Raji (cell line): Measurements from ENCODE around the gene E2F4.
A peak's percentile ranks its signal among the peaks of the same experiment; 100 is the strongest.

Source experiments
- POLR2A ChIP-seq: IDR thresholded peaks from 2 replicates; pipeline ENCODE4 v1.6.1; 2011; ENCODE audit warnings: low read depth, low read length, control low read depth; ENCODE audit not compliant: insufficient read depth

Gene E2F4, protein sequence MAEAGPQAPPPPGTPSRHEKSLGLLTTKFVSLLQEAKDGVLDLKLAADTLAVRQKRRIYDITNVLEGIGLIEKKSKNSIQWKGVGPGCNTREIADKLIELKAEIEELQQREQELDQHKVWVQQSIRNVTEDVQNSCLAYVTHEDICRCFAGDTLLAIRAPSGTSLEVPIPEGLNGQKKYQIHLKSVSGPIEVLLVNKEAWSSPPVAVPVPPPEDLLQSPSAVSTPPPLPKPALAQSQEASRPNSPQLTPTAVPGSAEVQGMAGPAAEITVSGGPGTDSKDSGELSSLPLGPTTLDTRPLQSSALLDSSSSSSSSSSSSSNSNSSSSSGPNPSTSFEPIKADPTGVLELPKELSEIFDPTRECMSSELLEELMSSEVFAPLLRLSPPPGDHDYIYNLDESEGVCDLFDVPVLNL

DNA sequence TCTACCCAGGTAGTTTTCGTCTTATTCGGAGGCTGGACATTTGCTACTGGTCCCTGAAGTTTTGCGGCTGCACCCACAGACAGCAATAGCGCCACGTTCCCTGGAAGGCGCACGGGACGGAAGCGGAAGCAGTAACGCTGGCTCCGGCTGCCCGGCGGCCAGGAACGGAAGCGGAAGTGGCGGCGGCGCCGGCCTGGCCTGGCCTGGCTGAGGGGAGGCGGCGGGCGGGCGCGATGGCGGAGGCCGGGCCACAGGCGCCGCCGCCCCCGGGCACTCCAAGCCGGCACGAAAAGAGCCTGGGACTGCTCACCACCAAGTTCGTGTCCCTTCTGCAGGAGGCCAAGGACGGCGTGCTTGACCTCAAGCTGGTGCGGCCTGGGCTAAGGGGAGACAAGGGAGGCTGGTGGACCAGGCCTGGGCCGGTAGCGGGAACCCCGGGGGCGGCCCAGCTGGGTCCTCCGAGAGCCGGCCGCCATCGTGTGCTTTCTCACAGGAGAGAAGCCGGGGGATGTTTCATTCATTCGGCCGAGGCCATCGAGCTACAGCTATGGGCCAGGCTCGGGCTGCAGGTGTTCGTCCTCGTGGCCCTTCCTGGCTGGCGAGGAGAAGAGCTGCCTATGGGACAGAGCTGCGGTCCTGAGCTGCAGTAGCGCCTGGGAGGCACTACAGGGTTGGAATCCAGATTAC lies at the start of gene E2F4:
Gene E2F4 (plus strand): TSS at position 161 of the 687 bp plus-strand sequence. CDS start 73 bp downstream, at position 234.
- TF ChIP-seq POLR2A: peak; percentile 76

GRCh38 chr16:67142342-67142741 lies 49.6 kb upstream of the E2F4 start:
- no peak for TF ChIP-seq POLR2A

DNA sequence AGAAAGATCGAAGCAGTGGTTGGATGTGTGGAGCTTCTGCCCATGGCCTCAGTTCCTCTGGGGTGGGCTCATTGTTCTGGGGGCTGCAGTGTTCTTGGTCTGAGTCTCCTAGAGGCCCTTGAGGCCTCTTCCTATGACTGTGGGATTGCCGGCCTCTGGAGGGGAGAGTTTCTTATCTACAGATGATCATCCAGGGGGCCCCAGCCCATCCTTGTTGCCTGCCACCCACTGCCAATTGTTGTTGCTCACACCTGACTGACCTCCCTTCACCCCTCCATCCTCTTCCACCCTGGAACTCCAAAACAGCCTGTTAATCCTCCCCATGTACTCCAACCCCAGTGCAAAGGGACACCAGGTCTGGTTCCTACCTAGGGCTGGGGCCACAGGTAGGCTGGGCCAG lies 47.0 kb upstream of the E2F4 start:
- TF ChIP-seq POLR2A: no peak

DNA sequence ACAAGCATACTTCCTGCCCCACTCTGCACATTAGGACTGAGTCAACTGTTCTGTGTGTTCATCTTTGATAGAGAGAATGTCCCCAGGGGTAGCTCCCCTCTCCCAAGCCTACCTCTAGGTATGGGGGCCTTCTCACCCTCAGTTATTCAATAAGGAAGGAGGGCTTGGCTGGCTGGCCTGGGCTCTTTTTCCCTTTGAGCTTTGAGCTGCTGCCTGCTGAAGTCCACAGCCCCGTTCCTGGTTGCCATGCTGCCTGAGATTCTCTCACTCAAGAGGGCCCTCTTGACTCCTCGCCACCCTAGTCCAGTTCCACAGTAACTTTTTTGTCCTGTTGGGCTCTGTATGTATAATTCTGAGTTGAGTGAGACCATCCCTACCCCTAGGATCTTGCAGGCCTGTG lies 46.2 kb upstream of the E2F4 start:
- TF ChIP-seq POLR2A: no peak

GRCh38 chr16:67146523-67147357 lies 45.2 kb upstream of the E2F4 start:
- TF ChIP-seq POLR2A: no peak

DNA sequence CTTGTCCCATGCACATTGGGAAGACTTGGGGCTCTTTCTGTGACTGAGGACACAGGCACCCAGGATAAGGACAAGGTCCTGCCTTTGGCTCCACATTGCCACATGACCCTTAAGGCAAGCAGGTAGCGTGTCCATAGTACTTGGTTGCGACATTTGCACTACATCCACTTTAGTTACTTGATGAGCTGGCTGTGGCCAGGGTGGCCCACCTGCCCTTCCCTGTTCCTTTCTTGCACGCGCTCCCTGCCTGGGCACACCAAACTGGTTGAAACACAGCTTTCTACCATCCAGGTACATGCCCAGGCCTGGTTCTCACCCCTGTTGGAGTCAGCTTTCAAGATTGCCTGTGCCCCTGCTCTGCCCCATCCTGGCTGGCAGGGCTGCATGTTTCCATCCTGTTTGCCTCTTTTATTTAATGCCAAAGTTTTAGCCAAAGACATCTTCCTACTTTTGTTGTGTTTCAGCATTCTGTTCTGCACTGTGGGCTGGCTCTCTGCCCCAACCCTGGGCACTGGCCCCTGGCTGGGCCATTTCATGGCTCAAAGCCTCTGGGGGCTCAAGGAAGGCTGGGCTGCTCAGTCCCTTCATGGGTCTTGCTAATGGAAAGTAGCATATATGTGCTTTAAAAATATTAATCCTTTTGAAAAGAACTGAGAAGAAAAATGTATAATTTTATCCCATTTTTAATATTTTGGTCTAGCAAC lies 44.4 kb upstream of the E2F4 start:
- no peak for TF ChIP-seq POLR2A

GRCh38 chr16:67148221-67148620 lies 43.7 kb upstream of the E2F4 start:
- no peak for TF ChIP-seq POLR2A

GRCh38 chr16:67148656-67149275 lies 43.2 kb upstream of the E2F4 start:
- no peak for TF ChIP-seq POLR2A

- no peak for TF ChIP-seq POLR2A
Observed at GRCh38 chr16:67149276-67150046, 42.5 kb upstream of the E2F4 start.

DNA sequence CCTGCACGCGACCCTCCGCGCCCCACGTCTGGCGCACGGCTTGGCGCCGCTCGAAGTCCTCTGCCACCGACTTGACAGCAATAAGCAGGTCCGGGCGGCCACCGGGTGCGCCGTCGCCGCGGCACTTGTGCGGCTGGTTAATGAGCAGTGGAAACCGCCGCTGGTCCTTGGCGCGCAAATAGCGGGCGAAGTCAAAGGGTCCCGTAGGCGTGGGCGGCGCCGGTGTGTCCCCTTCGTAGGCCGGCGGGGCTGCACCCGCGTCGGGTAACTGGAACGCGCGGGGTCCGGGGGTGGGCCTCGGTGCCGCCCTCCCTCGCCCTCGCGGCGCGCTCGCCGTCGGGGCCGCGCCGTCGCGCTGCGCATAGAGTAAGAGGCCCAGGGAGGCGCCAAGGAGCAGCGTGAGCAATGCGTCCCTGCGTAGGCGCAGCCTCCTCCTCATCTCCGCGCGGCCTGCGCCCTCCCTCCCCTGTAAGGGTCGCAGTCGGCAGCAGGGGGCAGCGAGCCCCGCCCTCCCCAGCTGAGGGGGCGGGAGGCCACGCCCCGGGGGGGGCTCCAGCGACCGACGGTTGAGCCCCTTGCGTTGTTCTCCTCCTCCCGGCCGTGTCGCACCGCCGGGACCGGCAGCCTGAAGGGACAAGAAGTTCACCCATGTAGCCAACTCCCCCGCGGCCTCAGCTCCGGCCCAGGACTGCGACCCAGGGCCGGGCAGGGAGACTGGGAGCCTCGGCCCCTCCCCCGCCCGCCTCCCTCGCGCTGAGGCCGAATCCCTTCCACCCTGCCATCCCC lies 41.7 kb upstream of the E2F4 start:
- no peak for TF ChIP-seq POLR2A

DNA sequence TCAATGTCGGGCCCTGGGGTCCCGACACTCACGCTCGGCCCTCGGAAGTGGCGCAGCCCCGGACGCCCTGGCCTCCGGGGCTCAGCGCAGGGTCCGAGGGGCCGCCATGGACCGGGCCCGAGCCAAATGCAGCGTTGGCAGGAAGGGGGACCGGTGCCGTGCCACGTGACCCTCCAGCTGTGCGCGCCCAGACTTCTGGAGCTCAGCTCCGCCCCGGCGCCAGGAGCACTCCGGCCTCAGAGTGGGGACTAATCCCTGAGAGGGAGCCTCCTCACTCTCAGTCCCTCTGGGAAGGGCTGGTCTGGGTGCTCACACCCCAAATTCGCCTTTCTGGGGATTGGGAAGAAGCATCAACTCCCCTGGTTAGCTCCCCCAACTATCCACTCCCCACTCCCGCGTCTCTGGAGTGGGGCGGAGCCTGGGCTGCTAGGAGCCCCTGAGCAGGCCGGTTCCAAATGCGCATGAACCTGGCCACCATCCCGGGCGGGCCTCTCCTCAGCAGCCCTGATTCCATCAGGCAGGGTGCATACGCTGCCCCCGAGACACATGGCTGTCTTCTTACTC lies 41.0 kb upstream of the E2F4 start, which contains the start of gene B3GNT9:
Gene B3GNT9 (minus strand): TSS at position 166 of the 564 bp plus-strand sequence. CDS start 513 bp downstream, outside the sequence.
- no peak for TF ChIP-seq POLR2A

- TF ChIP-seq POLR2A: no peak
Observed at GRCh38 chr16:67151431-67152097, 40.4 kb upstream of the E2F4 start.
